GM04503 (cell line): Measurements from ENCODE around the gene HOXB2.
"Not testable (repeated sequence)": the region's sequence is repeated elsewhere in the genome, so short reads cannot be mapped to it uniquely, and the experiment has no call there.

Experiments used
- DNase-seq: peaks from one replicate; pipeline ENCODE4 v3.0.0-alpha.2; 2012; ENCODE audit warnings: low read depth

Gene HOXB2

DNA sequence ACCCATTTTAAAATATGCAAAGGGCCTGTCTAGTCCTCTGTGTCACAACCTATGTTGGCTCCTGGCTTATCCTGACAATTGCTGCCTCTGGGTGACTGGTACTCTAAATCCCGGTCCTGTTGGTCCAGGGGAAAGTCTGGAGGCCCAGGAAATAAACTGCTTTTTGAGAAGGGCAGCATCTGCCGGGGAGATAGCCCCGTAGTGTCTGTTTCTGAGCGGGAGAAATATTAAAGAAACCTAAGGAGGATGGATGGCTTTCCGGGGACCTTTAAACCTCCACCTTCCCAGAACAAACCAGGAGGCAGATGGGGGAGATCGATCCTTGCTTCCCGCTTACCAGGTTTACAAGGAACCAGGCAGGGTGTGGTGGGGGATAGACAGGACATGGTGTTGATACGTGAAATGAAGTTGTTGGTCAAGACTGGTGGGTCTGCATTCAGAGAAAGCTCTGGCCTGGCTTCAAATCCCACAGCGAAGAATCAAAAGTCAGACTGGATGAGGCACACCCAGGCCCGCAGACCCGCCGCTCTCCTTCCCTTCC is 3.8 kb downstream of the HOXB2 start:
- DNase-seq: no peak

DNA sequence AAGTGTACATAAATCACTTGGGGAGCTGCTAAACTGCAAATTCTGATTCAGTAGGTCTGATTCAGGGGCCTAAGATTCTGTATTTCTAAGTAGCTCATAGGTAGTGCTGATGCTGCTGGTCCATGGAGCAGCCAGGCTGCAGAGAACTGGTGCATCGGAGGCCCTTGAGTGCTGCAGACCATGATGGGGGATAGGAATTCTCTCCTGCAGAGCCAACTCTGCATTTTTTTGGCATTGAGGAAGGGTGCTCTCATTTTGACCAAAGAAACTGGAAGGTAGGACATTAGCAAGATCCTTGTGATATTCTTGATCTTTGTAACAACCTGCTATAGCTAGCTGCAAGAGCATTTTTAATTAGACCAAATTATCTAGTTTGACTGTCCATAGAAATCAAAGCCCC is 4.7 kb downstream of the HOXB2 start:
- no peak for DNase-seq

DNA sequence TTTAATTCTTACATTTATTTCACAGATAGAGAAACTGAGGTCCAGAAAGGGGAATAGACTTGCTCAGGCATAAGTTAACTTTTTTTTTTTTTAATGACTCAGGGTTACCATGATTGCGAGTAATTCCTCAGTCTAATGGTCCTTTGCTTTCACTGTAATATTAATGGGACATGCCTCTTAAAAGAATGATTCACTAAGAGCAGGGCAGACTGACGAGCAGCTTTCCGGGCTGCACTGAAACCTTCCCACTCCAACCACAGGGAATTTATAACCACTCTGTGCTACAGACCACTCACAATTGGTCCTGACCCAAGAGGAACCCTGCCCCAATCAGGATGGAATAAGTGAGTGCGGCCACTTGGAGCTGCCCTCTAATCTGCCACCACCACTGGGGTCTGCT is 5.7 kb downstream of the HOXB2 start:
- DNase-seq: no peak

DNA sequence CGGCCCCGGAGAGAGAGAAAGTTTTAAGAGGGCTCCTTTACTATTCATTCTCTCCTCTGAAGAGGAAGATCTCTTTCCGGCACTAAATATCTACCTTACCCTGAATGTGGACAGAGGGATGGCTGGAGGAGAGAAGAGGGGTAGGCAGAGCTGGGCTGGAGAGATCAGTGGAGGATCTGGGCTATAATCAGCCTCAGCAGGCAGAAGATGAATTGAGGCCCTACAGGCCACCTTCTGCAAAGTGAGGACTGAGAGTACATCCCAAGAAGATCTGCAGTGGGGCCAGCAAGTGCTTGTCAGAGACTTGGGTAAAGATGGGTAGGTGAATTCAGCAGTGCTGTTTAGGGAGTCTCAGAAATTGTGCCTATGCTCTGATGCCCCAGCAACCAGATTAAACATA is 7.6 kb downstream of the HOXB2 start:
- no peak for DNase-seq

DNA sequence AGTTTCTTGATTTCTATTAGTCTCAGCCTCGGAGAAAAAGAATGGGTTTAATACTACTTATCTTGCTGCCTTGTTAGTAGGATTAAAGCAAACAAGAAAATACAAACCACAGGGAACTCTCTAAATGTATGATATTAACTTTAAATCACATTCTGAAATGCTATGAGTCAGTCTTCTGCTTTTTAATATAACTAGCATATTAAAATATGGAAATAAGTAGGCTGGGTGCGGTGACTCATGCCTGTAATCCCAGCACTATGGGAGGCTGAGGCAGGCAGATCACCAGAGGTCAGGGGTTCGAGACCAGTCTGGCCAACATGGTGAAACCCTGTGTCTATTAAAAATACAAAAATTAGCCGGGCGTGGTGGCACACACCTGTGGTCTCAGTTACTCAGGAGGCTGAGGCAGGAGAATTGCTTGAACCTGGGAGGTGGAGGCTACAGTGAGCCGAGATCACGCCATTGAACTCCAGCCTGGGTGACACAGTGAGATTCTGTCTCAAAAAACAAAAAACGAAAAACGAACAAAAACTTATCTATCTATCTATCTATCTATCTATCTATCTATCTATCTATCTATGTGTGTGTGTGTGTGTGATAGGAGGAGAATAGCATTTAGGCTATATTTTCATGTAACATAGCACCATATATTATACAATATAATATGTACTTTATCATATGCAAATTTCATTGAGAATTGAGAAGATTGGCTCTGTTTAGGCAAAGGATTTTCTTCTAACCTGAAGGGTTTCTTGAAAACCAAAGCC is 8.9 kb downstream of the HOXB2 start:
- DNase-seq: not testable (repeated sequence)

DNA sequence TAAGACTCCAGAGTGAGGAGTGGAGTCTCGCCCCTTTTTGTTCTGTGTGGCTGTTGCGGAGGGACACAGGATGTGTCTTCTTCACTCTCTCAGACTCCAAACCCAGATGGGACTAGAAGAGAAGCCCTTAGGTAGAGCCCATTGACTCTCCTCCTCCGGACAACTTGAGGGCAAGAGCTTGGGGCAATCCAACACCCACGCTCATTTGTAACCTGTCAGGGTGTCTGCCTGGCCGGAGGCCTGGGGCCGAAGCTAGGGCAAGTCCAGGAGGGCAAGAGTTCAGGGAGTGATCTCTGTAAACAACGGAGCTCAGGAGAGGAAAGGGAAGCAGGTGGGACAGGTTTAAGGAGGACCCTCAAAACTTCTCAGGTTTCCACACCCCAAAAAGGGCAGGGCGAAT is 12.6 kb downstream of the HOXB2 start:
- no peak for DNase-seq

DNA sequence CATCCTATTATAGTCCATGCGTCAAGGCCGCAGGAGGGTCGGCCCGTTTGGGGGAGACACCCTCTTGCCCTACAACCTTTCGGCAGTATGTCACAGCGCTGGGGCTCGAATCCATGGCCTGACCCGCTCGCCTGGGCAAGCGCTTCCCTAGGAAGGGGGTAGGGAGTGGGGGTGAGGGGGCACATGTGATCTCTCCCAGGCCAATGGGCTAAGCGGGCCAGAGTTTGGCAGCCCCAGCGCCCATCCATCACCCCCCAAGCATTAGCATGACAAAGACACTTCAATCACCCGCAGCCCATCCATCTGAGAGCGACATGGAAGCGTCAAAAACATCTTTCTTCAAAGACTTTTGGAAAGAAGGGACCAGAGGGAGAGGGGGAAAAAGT is 14.0 kb downstream of the HOXB2 start, which contains the start of gene HOXB1:
HOXB1 (minus strand) TSS at position 125 of the 386 bp plus-strand sequence; CDS start at position 18, 107 bp downstream.
- no peak for DNase-seq

DNA sequence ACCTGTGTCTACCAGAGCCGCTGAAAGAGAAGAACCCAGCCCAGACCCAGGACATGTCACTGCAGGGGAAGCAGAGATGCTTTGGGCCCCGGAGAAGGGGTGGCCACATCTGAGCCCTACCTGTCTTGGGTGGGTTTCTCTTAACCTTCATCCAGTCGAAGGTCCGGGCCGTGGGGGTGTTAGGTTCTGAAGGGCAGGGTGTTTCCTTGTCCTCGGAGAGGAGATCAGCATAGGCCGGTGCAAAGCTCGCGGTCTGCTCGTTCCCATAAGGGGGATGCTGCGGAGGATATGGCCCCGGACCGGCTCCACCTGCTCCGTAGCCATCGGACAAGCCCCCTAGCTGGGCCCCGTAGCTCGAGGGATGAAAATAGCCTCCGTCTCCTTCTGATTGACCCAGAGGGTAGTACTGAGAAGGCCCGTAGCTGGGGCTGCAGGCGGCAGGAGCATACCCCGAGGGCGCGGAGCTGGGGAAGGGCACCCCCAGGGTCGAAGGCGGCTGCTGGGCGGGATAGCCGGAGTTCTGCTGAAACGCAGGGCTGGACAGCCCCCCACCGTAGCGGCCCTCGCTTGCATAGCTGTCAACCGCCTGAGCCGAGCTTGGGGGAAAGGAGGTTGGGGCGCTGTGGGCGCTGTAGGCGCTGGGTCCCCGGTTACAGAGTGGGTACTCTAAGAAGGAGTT is 14.6 kb downstream of the HOXB2 start:
- no peak for DNase-seq

DNA sequence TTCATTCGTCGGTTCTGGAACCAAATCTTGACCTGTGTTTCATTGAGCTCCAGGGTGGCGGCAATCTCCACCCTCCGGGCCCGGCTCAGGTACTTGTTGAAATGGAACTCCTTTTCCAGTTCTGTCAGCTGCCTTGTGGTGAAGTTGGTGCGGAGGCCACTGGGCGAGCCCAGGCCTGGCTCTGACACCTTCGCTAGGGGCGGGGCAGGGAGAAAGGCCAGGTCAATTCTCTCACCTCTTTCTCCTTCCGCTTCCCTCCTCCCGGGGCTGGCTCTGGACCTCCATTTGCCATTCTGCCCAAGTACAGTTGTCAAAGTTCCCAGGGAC is 15.3 kb downstream of the HOXB2 start:
- no peak for DNase-seq

DNA sequence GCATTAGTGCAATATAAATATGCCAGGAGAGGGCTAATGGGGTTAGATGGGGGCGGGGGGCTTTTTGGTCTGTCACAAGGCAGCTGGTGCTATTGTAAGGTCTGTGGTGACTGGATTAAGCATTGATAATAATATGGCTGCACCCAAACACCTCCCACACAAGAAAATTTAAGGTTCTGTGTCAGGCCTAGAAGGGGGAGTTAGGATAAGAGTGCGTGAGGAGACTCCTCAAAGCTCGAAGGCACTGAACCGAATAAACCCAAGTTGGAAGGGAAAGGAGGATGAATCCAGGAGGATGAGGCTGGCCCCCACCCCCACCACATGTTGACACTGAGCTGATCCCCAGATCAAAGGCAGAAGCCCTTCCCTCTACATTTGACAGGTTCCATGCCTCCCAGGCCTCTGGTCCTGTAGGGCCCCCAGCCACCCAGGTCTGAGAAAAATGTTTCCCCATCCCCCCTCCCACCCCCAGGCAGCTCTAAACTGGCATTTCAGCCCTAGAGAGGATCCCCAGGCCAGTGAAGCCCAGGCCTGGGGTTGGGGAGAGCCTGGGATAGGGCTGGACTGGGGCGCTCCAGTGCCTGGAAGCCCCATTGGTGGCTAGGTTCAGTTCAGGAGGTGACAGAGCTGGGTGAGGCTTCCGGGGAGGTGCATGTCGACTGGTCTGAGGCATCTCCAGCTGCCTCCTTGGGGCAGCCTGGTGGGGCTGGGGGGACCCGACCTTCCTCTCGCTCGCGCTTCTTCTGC is 15.8 kb downstream of the HOXB2 start:
- no peak for DNase-seq

DNA sequence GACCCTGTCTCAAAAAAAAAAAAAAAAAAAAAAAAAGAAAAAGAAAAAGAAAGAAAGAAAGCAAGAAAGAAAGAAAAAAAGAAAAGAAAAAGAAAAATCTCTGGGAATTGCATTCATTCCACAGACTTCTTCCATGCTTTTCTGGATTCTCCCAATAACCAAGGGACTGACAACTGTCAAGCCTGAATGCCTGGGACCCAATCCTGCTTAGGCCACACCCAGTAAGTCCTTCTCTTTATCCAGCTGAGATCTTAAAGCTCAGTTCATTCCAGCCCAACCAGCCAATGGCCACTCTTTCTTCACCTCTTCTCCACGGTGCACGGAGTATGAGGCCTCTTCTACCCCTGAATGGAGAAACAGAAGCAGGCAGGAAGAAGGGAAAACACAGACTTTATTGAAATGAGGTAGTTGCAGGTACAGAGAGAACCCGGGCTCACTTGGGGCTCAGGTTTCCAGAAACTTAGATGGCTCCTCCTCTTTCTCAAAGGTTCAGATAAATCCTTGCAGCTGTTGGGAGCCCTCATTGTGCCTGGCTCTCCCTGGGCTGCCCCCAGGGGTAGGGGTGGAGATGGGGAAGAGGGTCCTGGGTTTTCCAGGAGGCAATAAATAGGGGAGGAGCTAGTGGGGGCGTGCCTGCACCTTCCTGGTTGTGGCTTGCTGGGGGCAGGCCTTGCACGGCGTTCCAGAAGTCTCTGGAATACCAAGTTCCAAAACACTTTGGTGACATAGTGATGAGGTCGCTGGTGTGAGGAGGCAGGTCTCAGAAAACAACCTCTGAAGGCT is 16.6 kb downstream of the HOXB2 start:
- DNase-seq: no peak

DNA sequence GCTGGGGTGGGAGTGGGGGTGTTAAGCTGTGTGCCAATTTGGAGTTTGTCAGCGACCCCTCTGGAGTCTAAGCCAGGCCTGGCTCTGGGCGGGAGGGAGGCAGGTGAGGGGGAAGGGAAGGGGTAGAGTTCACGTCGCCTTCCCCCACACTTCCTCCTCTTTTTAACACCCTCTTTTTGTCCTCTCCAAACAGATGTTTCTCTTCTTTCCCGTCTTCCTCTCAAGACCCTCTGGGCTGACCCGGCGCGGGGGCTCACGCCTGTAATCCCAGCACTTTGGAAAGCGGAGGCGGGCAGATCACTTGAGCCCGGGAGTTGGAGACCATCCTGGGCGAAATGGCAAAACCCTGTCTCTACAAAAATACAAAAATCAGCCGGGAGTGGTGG is 17.4 kb downstream of the HOXB2 start:
- DNase-seq: no peak

DNA sequence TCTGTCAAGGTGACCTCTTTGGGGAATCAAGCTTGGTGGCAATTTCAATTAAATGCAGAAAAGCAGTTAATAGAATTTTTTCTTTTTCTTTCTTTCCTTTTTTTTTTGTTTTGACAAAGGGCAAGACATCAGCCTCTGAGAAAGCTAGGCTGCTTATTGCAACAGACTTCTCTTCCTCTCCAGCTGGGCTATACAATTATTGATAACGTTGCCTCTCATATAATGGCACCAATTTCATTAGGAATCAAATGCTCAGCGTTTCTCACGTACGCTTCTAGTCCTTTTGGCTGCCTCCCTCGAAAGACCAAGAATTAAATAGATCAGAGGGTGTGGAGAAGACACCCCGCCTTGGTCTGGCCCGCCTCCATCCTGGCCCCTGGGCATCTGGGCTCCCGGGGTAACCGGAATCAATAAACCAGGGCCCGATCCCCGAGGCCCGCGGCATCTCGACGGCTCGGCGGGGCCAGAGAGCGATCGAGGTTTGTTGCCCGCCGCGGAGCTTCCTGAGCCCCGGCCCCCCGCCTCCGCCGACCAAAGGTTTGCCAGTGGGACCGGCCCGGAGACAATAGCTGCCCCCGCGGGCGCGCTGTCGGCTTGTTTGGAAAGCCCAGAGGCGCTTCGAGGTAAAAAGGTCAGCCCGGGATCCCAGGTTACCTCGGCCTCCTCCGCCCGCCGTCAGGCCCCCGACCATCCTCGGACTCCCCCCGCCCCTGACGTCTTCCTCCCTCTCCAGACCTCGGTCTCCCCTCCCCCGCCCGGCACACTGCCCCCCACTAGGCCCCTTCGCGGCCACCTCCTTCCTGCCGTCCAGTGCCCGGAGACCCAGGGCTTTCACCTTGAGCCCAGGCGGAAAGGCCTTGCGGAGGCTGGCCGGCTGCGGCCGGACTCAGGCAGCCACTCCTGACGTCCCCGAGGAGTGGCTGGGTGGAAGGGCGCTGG is 18.0 kb downstream of the HOXB2 start:
- DNase-seq: no peak

DNA sequence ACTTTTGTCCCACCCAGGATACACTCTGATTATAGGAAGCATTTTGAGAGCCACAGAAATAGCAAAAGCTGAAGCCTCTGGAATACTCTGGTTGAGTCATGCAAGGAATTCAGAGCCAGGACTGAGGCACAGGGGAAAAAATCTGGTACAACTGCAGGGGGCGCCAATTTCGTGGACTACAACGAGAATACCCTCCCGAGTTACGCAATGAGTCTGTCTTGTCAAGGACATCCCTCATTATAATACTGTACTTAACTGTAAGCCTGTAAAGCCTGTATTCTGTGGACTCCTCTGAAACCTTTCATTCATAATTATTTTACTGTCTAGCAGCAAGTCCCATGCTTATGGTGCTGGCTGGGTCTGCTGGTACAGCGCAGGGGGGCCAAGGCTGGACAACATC is 21.9 kb downstream of the HOXB2 start:
- DNase-seq: no peak

DNA sequence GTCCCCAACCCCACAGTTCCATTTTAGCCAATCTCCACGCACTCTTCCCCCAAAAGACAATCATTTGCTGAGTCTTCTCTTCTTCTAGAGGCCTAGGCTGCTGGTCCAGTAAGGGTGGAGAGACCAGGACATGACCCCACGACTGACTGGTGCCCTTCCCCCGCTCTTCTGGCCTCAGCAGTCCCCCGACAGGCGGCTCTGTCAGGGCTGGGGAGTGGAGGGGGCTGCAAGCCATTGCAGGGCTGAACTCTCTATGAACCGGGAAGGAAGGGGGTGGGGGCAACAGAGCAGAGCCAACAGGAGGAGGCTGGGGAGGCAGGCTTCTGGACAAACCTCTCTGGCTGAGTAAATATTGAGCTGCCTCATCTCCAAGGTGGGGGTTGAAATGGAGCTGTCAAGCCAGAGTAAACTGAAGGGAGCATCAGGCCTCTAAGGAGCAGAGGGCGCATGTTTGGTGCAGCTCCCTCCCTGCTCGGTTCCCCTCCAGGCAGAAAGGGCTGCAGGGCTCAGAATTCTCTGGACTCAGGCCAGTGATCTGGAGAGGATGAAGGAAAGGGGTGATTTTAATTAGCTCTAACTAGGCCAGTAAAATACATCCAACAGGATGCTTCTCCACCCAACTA is 22.8 kb downstream of the HOXB2 start:
- DNase-seq: no peak

DNA sequence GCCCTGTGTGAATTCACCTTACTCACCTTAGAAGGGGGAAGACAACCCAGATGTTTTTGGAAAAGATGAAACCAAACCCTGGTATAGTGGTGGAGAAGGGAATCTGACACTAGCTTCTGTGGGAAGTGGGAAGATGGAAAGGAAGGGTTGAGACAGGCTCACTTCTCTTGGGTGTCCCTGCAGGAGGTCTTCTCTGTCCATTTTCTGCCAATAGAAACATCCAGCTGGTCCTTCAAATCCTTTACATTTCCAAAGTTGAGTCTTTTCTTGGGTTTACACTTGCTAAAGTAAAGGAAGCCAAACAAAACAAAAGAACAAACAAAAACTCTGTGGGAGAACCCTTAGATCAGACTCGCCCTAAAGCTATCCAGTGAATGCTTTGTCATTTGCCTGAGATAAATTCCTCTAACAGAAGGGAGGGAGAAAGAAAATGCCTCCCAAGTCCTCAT is 24.3 kb downstream of the HOXB2 start:
- no peak for DNase-seq

DNA sequence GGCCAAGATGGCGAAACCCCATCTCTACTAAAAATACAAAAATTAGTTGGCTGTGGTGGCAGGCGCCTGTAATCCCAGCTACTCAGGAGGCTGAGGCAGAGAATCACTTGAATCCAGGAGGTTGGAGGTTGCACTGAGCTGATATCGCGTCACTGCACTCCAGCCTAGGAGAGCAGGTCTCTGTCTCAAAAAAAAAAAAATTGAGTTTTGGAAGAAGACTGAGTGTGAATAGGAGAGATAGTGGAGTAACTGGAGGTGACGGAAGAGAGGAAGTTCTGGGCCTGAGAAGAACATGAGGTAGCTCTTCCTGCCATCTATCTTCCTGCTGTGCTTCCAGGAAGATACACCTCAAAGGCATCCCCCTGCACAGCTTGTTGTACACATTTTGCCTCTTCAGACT is 25.5 kb downstream of the HOXB2 start:
- no peak for DNase-seq

DNA sequence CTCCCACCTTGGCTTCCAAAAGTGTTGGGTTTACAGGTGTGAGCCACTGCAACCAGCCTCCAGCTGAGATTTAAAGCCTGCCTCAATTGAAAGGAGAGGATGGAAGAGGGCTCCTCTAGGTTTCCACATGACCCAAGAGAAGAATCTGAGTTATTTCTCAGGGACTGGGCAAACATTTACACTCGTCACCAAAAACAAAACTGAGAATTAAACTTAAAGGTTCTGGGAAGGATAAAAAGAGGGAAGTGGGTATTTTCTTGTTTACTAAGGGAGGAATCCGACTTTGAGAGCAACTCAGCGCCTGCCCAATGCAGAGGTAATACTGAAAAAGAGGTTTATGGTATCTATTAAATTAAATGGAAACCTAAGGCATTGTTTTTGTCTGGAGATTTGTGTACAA is 27.4 kb downstream of the HOXB2 start:
- no peak for DNase-seq

DNA sequence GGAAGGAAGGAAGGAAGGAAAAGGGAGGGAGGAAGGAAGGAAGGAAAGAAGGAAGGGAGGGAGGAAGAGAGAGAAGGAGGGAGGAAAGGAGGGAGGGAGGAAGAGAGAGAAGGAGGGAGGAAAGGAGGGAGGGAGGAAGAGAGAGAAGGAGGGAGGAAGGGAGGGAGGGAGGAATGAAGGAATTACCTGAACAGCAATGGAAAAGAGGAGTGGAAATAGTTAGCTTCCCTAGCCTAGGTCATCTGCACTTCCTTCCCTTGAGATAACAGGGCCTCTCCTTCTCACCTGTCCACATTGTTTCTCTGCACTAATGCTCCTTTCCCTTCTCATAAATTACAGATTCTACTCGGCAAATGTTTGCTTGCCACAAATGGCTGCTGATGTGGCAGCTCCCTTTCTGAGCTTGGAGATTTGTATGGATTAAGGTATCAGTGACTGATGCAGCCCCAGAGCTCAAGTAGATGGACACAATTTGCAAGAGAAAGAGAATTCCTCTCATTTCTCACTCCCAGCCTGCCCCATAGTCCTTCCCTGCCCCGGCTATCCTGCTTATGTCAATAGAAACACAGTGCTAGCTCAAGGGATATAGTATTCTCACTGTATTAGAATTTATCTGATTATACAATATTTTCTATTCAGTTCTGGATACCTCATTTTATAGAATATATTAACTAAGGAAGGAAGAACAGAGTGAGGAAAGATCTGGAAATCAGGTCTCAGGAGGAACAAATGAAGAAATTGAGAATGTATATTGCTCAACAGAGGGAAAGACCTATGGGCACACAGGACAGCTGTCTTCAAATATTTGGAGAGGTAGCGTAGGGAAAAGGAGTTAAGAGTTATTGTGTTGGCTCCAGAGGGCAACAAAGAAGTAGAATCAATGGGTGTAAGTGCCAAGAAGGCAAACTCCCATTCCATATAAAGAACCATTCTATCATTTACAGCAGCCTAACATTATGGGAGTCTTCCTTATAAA is 28.7 kb downstream of the HOXB2 start:
- DNase-seq: no peak
